H9 (cell line): ENCODE measurements around the gene CDK2AP2. TPM values are rescaled to one million over a fixed set of nuclear protein-coding genes. Genes with fewer than 3 reads are reported as not detected.

Experiments
- DNase-seq: peaks from one replicate; pipeline ENCODE4 v3.0.0-alpha.2; 2017
- H2AFZ ChIP-seq: one replicate; pipeline ENCODE4 v1.6.1; 2013; ENCODE audit warnings: mild to moderate bottlenecking, low read length, control low read depth, moderate library complexity
- H2AK5ac ChIP-seq: 2 replicates; pipeline ENCODE4 v1.6.1; 2013; ENCODE audit warnings: low read length, control low read depth, mixed read lengths; ENCODE audit not compliant: insufficient read length
- H2BK120ac ChIP-seq: one replicate; pipeline ENCODE4 v1.6.1; 2013; ENCODE audit warnings: low read depth, mild to moderate bottlenecking, low read length, control low read depth, inconsistent platforms; ENCODE audit not compliant: poor library complexity, severe bottlenecking
- H2BK12ac ChIP-seq: 2 replicates; pipeline ENCODE4 v1.6.1; 2013; ENCODE audit warnings: low read length, control low read depth, mixed read lengths, low read depth; ENCODE audit not compliant: insufficient read length
- H2BK15ac ChIP-seq: 2 replicates; pipeline ENCODE4 v1.6.1; 2013; ENCODE audit warnings: low read depth, low read length, control low read depth
- H2BK20ac ChIP-seq: one replicate; pipeline ENCODE4 v1.6.1; 2013; ENCODE audit warnings: low read depth, mild to moderate bottlenecking, low read length, control low read depth, inconsistent platforms; ENCODE audit not compliant: poor library complexity, severe bottlenecking
- H2BK5ac ChIP-seq: 2 replicates; pipeline ENCODE4 v1.6.1; 2013; ENCODE audit warnings: low read length, control low read depth, mixed read lengths; ENCODE audit not compliant: insufficient read length
- H3K14ac ChIP-seq: 2 replicates; pipeline ENCODE4 v1.6.1; 2013; ENCODE audit warnings: low read length, control low read depth; ENCODE audit not compliant: insufficient read depth
- H3K18ac ChIP-seq: 2 replicates; pipeline ENCODE4 v1.6.1; 2013; ENCODE audit warnings: low read depth, mild to moderate bottlenecking, mixed read lengths, low read length, control low read depth; ENCODE audit not compliant: insufficient read length
- H3K23ac ChIP-seq: 2 replicates; pipeline ENCODE4 v1.6.1; 2013; ENCODE audit warnings: low read length, control low read depth, mixed read lengths, low read depth; ENCODE audit not compliant: insufficient read length
- H3K23me2 ChIP-seq: 2 replicates; pipeline ENCODE4 v1.6.1; 2013; ENCODE audit warnings: low read depth, mild to moderate bottlenecking, mixed read lengths, low read length, control low read depth; ENCODE audit not compliant: insufficient read length, poor library complexity, severe bottlenecking
- H3K27ac ChIP-seq: 2 replicates; pipeline ENCODE4 v1.5.1; 2013; ENCODE audit warnings: low read length, control low read depth, mixed read lengths, low read depth; ENCODE audit not compliant: insufficient read length
- H3K27me3 ChIP-seq: 2 replicates; pipeline ENCODE4 v1.6.1; 2013; ENCODE audit warnings: low read length, control low read depth, inconsistent platforms; ENCODE audit not compliant: insufficient read depth
- H3K4ac ChIP-seq: 2 replicates; pipeline ENCODE4 v1.6.1; 2013; ENCODE audit warnings: low read depth, mild to moderate bottlenecking, control low read depth, inconsistent platforms, low read length, moderate library complexity
- H3K4me1 ChIP-seq: 2 replicates; pipeline ENCODE4 v1.6.1; 2013; ENCODE audit warnings: low read length, control low read depth, inconsistent platforms; ENCODE audit not compliant: insufficient read depth
- H3K4me2 ChIP-seq: 2 replicates; pipeline ENCODE4 v1.6.1; 2013; ENCODE audit warnings: low read length, control low read depth, mixed read lengths; ENCODE audit not compliant: insufficient read length, insufficient read depth
- H3K56ac ChIP-seq: 2 replicates; pipeline ENCODE4 v1.6.1; 2013; ENCODE audit warnings: low read depth, mild to moderate bottlenecking, mixed read lengths, low read length, control low read depth; ENCODE audit not compliant: insufficient read length
- H3K79me1 ChIP-seq: 2 replicates; pipeline ENCODE4 v1.6.1; 2013; ENCODE audit warnings: low read depth, mild to moderate bottlenecking, moderate library complexity, low read length, control low read depth, inconsistent platforms; ENCODE audit not compliant: insufficient read depth, poor library complexity, severe bottlenecking
- H3K79me2 ChIP-seq: 2 replicates; pipeline ENCODE4 v1.6.1; 2013; ENCODE audit warnings: low read length, control low read depth, inconsistent platforms; ENCODE audit not compliant: insufficient read depth
- H3K9ac ChIP-seq: 2 replicates; pipeline ENCODE4 v1.6.1; 2013; ENCODE audit warnings: low read length, control low read depth, mixed read lengths; ENCODE audit not compliant: insufficient read length; ENCODE audit errors: extremely low read depth
- H3K9me3 ChIP-seq: one replicate; pipeline ENCODE4 v1.6.1; 2013; ENCODE audit warnings: low read depth, low read length, inconsistent platforms; ENCODE audit not compliant: control insufficient read depth
- H3T11ph ChIP-seq: one replicate; pipeline ENCODE4 v1.6.1; 2013; ENCODE audit warnings: mild to moderate bottlenecking, low read length, control low read depth, inconsistent platforms
- H4K20me1 ChIP-seq: one replicate; pipeline ENCODE4 v1.6.1; 2013; ENCODE audit not compliant: control insufficient read depth, insufficient read length, insufficient read depth
- H4K5ac ChIP-seq: 2 replicates; pipeline ENCODE4 v1.6.1; 2013; ENCODE audit warnings: low read depth, mild to moderate bottlenecking, mixed read lengths, low read length, control low read depth; ENCODE audit not compliant: insufficient read length
- H4K8ac ChIP-seq: replicated peaks from 2 replicates; pipeline ENCODE4 v1.6.1; 2013; ENCODE audit warnings: low read length, control low read depth, mixed read lengths, low read depth; ENCODE audit not compliant: insufficient read length
- H4K91ac ChIP-seq: 2 replicates; pipeline ENCODE4 v1.6.1; 2013; ENCODE audit warnings: low read depth, mild to moderate bottlenecking, moderate library complexity, mixed read lengths, low read length, control low read depth; ENCODE audit not compliant: insufficient read length
- H3K27ac Mint-ChIP-seq, 3 experiments: 2 replicates in 2 of 3; 3 replicates in 1 of 3; pipeline ENCODE4 v1.8.0; 2020 to 2021; ENCODE audit warnings: mixed read lengths in 3 of 3, mild to moderate bottlenecking in 1 of 3, moderate library complexity in 1 of 3
- H3K27me3 Mint-ChIP-seq: 2 replicates; pipeline ENCODE4 v1.8.0; 2021; ENCODE audit warnings: low read depth, mild to moderate bottlenecking, moderate library complexity, mixed read lengths
- H3K36me3 Mint-ChIP-seq, 3 experiments: 2 replicates in 2 of 3; 3 replicates in 1 of 3; pipeline ENCODE4 v1.8.0; 2020 to 2021; ENCODE audit warnings: low read depth in 3 of 3, mixed read lengths in 3 of 3; ENCODE audit not compliant: insufficient read depth in 1 of 3
- H3K4me1 Mint-ChIP-seq, 2 experiments: 2 replicates each; pipeline ENCODE4 v1.8.0; 2020; ENCODE audit warnings: mixed read lengths in 2 of 2
- H3K4me3 Mint-ChIP-seq, 2 experiments: 2 replicates in 1 of 2; 3 replicates in 1 of 2; pipeline ENCODE4 v1.8.0; 2020 to 2021; ENCODE audit warnings: mild to moderate bottlenecking in 2 of 2, mixed read lengths in 2 of 2, moderate library complexity in 1 of 2
- H3K9me3 Mint-ChIP-seq, 2 experiments: 2 replicates in 1 of 2; 3 replicates in 1 of 2; pipeline ENCODE4 v1.8.0; 2020; ENCODE audit warnings: mild to moderate bottlenecking in 2 of 2, mixed read lengths in 2 of 2, moderate library complexity in 1 of 2
- WGBS: extraction: QIAGEN DNeasy Blood & Tissue Kit; methylation state at CpG from one replicate; pipeline ENCODE4 v1.1.7; 2013; ENCODE audit warnings: missing lambda C conversion rate, low lambda C conversion rate, mixed read lengths; ENCODE audit not compliant: insufficient read length; ENCODE audit errors: extremely low coverage; 5-methylcytosine and 5-hydroxymethylcytosine counted together
- total RNA-seq: library from RNA; stranded (reverse); gene quantifications from 2 replicates; pipeline ENCODE4 v1.2.1, GENCODE V29; 2021
- TF ChIP-seq, protein P1 (sequence below): fragments of 200-600 bp; sonication (generic); conservative IDR thresholded peaks from 3 replicates; pipeline ENCODE4 v1.8.0; 2021; ENCODE audit warnings: antibody characterized with exemption, mild to moderate bottlenecking

Gene CDK2AP2
- total RNA-seq, 1 experiment from 2014 or later = 36.1 TPM

- H3K9me3 ChIP-seq = no peaks in the 10 kb centered on the region
- H3K79me2 ChIP-seq = no peaks in the 10 kb centered on the region
- no peak overlapping the region for H3K4me3 Mint-ChIP-seq
- no peaks in the 10 kb centered on the region for H4K20me1 ChIP-seq
- H3K4me1 ChIP-seq = no peaks in the 10 kb centered on the region
- no peaks in the 10 kb centered on the region for H3K27me3 ChIP-seq
- H3K23ac ChIP-seq = no peak overlapping the region
- H2BK5ac ChIP-seq = no peak overlapping the region
- no peak overlapping the region for H3K9ac ChIP-seq
- H3K27ac ChIP-seq = no peak overlapping the region
- no peak overlapping the region for H2BK20ac ChIP-seq
- H3K9me3 Mint-ChIP-seq = no peaks in the 10 kb centered on the region
- DNase-seq = no peak
- H2AK5ac ChIP-seq = no peak overlapping the region
- no peaks in the 10 kb centered on the region for H3K23me2 ChIP-seq
- no peak overlapping the region for H3T11ph ChIP-seq
- H3K36me3 Mint-ChIP-seq = peaks cover 4 to 28% (median 12%) of the 10 kb centered on the region in 3 experiments; a peak in 6 of 7 replicates
- H3K4me1 Mint-ChIP-seq = no peaks in the 10 kb centered on the region
- no CpG with 5 or more reads among the region's 65 CpGs for WGBS
- H3K18ac ChIP-seq = no peak overlapping the region
- H4K91ac ChIP-seq = no peak overlapping the region
- no peak overlapping the region for H3K56ac ChIP-seq
- no peak overlapping the region for H2AFZ ChIP-seq
- H4K5ac ChIP-seq = no peak overlapping the region
- H3K27ac Mint-ChIP-seq = no peak overlapping the region; a peak in 1 of 7 replicates
- no peak overlapping the region for H3K4ac ChIP-seq
- no peak overlapping the region for H4K8ac ChIP-seq
- TF ChIP-seq, protein P1, sequence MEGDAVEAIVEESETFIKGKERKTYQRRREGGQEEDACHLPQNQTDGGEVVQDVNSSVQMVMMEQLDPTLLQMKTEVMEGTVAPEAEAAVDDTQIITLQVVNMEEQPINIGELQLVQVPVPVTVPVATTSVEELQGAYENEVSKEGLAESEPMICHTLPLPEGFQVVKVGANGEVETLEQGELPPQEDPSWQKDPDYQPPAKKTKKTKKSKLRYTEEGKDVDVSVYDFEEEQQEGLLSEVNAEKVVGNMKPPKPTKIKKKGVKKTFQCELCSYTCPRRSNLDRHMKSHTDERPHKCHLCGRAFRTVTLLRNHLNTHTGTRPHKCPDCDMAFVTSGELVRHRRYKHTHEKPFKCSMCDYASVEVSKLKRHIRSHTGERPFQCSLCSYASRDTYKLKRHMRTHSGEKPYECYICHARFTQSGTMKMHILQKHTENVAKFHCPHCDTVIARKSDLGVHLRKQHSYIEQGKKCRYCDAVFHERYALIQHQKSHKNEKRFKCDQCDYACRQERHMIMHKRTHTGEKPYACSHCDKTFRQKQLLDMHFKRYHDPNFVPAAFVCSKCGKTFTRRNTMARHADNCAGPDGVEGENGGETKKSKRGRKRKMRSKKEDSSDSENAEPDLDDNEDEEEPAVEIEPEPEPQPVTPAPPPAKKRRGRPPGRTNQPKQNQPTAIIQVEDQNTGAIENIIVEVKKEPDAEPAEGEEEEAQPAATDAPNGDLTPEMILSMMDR = no peak
- no peak overlapping the region for H2BK120ac ChIP-seq
- no peaks in the 10 kb centered on the region for H3K27me3 Mint-ChIP-seq
- H3K79me1 ChIP-seq = no peaks in the 10 kb centered on the region
- no peak overlapping the region for H2BK12ac ChIP-seq
- no peak overlapping the region for H3K14ac ChIP-seq
- no peak overlapping the region for H2BK15ac ChIP-seq
- no peak overlapping the region for H3K4me2 ChIP-seq
These were observed 14.2 kb downstream of the CDK2AP2 start for GRCh38 chr11:67493548-67494370.
